ENCODE measurements around the gene MTERF4.

Gene MTERF4

GRCh38 chr2:241146286-241146685 is 44.2 kb upstream of the MTERF4 start:
- WGBS = 62% methylated on average over 2 of the region's 4 CpGs
- no peak overlapping the region for H3K23ac ChIP-seq (ENCODE audit: low read length in 2 of 2)
- no peak overlapping the region for H2BK120ac ChIP-seq (ENCODE audit: low read depth, low read length)
- no peak for DNase-seq
- H3K4me2 ChIP-seq (ENCODE audit: low read length, poor library complexity, severe bottlenecking) = no peak overlapping the region
- H3K79me1 ChIP-seq (replicated peaks; ENCODE audit: low read length, poor library complexity, severe bottlenecking) = peaks cover 21% of the 10 kb centered on the region
- H2BK12ac ChIP-seq (ENCODE audit: low read length in 2 of 2) = no peak overlapping the region
- no peaks in the 10 kb centered on the region for H3K9me3 ChIP-seq (ENCODE audit: control insufficient read depth, low read length)
- no peak overlapping the region for H3K4me3 ChIP-seq (ENCODE audit: insufficient read depth in 1 of 2, low read depth in 1 of 2, low read length in 2 of 2)
- H3K14ac ChIP-seq (ENCODE audit: low read length in 2 of 2) = no peak overlapping the region
- H2AK5ac ChIP-seq (ENCODE audit: low read length, severe bottlenecking) = no peak overlapping the region
- no peak overlapping the region for H4K91ac ChIP-seq (ENCODE audit: low read length)
- H2BK5ac ChIP-seq (ENCODE audit: low read depth, low read length, poor library complexity, severe bottlenecking) = no peak overlapping the region
- no peak overlapping the region for H3K9ac ChIP-seq (ENCODE audit: low read length)
- H3K36me3 ChIP-seq (ENCODE audit: control insufficient read depth in 1 of 2, insufficient read depth in 2 of 2, low read depth in 1 of 2, low read length in 2 of 2) = peaks cover 0 to 7% of the 10 kb centered on the region in 2 experiments
- H4K8ac ChIP-seq (ENCODE audit: low read length) = no peak overlapping the region
- H3K18ac ChIP-seq (ENCODE audit: low read depth in 1 of 2, low read length in 2 of 2) = no peak overlapping the region
- H2BK15ac ChIP-seq (ENCODE audit: low read depth, poor library complexity, severe bottlenecking) = no peak overlapping the region
- no peaks in the 10 kb centered on the region for H3K27me3 ChIP-seq (ENCODE audit: control insufficient read depth in 1 of 2, insufficient read depth in 1 of 2, low read length in 2 of 2)
- H3K27ac ChIP-seq (ENCODE audit: low read length, poor library complexity, severe bottlenecking) = no peak overlapping the region
- no peak overlapping the region for H3K4ac ChIP-seq (ENCODE audit: low read depth in 1 of 2, low read length in 2 of 2)
- H3K4me1 ChIP-seq (ENCODE audit: control insufficient read depth, insufficient read depth, low read depth, low read length) = peaks cover 9% of the 10 kb centered on the region
- H2AFZ ChIP-seq (ENCODE audit: low read depth, low read length) = no peak overlapping the region

GRCh38 chr2:241142593-241142992 is 40.5 kb upstream of the MTERF4 start:
- Histone ChIP-seq H3K23ac (ENCODE audit: low read length in 2 of 2) (no peak overlapping the region), H2BK12ac (ENCODE audit: low read length in 2 of 2) (no peak overlapping the region), H3K4me3 (ENCODE audit: insufficient read depth in 1 of 2, low read depth in 1 of 2, low read length in 2 of 2) (no peak overlapping the region), H3K36me3 (ENCODE audit: control insufficient read depth in 1 of 2, insufficient read depth in 2 of 2, low read depth in 1 of 2, low read length in 2 of 2) (peaks cover 8 to 18% of the 10 kb centered on the region in 2 experiments), H3K9ac (ENCODE audit: low read length) (no peak overlapping the region), H3K27ac (ENCODE audit: low read length, poor library complexity, severe bottlenecking) (no peak overlapping the region), H3K79me1 (replicated peaks; ENCODE audit: low read length, poor library complexity, severe bottlenecking) (peaks cover 9% of the 10 kb centered on the region), H3K27me3 (ENCODE audit: control insufficient read depth in 1 of 2, insufficient read depth in 1 of 2, low read length in 2 of 2) (no peaks in the 10 kb centered on the region), H3K4ac (ENCODE audit: low read depth in 1 of 2, low read length in 2 of 2) (no peak overlapping the region), H2AFZ (ENCODE audit: low read depth, low read length) (no peak overlapping the region), H4K91ac (ENCODE audit: low read length) (no peak overlapping the region), H2BK15ac (ENCODE audit: low read depth, poor library complexity, severe bottlenecking) (no peak overlapping the region), H3K9me3 (ENCODE audit: control insufficient read depth, low read length) (no peaks in the 10 kb centered on the region), H3K4me2 (ENCODE audit: low read length, poor library complexity, severe bottlenecking) (no peak overlapping the region), H3K18ac (ENCODE audit: low read depth in 1 of 2, low read length in 2 of 2) (no peak overlapping the region), H3K14ac (ENCODE audit: low read length in 2 of 2) (no peak overlapping the region), H2BK5ac (ENCODE audit: low read depth, low read length, poor library complexity, severe bottlenecking) (no peak overlapping the region), H2AK5ac (ENCODE audit: low read length, severe bottlenecking) (no peak overlapping the region), H3K4me1 (ENCODE audit: control insufficient read depth, insufficient read depth, low read depth, low read length) (no peaks in the 10 kb centered on the region), H4K8ac (ENCODE audit: low read length) (no peak overlapping the region), H2BK120ac (ENCODE audit: low read depth, low read length) (no peak overlapping the region)
- 94% methylated on average over 9 of the region's 9 CpGs for WGBS
- no peak for DNase-seq

- H2BK120ac ChIP-seq (ENCODE audit: low read depth, low read length) = no peak overlapping the region
Observed at GRCh38 chr2:241142063-241142462, 40.0 kb upstream of the MTERF4 start.

GRCh38 chr2:241141214-241141770 is 39.2 kb upstream of the MTERF4 start:
- no peaks in the 10 kb centered on the region for H3K4me1 ChIP-seq (ENCODE audit: control insufficient read depth, insufficient read depth, low read depth, low read length)
- H2BK15ac ChIP-seq (ENCODE audit: low read depth, poor library complexity, severe bottlenecking) = no peak overlapping the region
- H3K4me3 ChIP-seq (ENCODE audit: insufficient read depth in 1 of 2, low read depth in 1 of 2, low read length in 2 of 2) = no peak overlapping the region
- H4K91ac ChIP-seq (ENCODE audit: low read length) = no peak overlapping the region
- DNase-seq = no peak
- H3K9ac ChIP-seq (ENCODE audit: low read length) = no peak overlapping the region
- no peak overlapping the region for H2AK5ac ChIP-seq (ENCODE audit: low read length, severe bottlenecking)
- H3K79me1 ChIP-seq (replicated peaks; ENCODE audit: low read length, poor library complexity, severe bottlenecking) = peaks cover 7% of the 10 kb centered on the region
- no peaks in the 10 kb centered on the region for H3K27me3 ChIP-seq (ENCODE audit: control insufficient read depth in 1 of 2, insufficient read depth in 1 of 2, low read length in 2 of 2)
- no peak overlapping the region for H2BK120ac ChIP-seq (ENCODE audit: low read depth, low read length)
- H3K18ac ChIP-seq (ENCODE audit: low read depth in 1 of 2, low read length in 2 of 2) = no peak overlapping the region
- H3K23ac ChIP-seq (ENCODE audit: low read length in 2 of 2) = no peak overlapping the region
- no peak overlapping the region for H2AFZ ChIP-seq (ENCODE audit: low read depth, low read length)
- no peak overlapping the region for H2BK12ac ChIP-seq (ENCODE audit: low read length in 2 of 2)
- no peak overlapping the region for H2BK5ac ChIP-seq (ENCODE audit: low read depth, low read length, poor library complexity, severe bottlenecking)
- H3K4me2 ChIP-seq (ENCODE audit: low read length, poor library complexity, severe bottlenecking) = no peak overlapping the region
- H3K4ac ChIP-seq (ENCODE audit: low read depth in 1 of 2, low read length in 2 of 2) = no peak overlapping the region
- H3K36me3 ChIP-seq (ENCODE audit: control insufficient read depth in 1 of 2, insufficient read depth in 2 of 2, low read depth in 1 of 2, low read length in 2 of 2) = peaks cover 17 to 24% of the 10 kb centered on the region in 2 experiments
- WGBS = 95% methylated on average over 14 of the region's 14 CpGs
- H3K27ac ChIP-seq (ENCODE audit: low read length, poor library complexity, severe bottlenecking) = no peak overlapping the region
- H3K14ac ChIP-seq (ENCODE audit: low read length in 2 of 2) = no peak overlapping the region
- no peak overlapping the region for H4K8ac ChIP-seq (ENCODE audit: low read length)
- no peaks in the 10 kb centered on the region for H3K9me3 ChIP-seq (ENCODE audit: control insufficient read depth, low read length)

More at GRCh38 chr2:241142063-241142462, 40.0 kb upstream of the MTERF4 start:
- Histone ChIP-seq H3K27ac (ENCODE audit: low read length, poor library complexity, severe bottlenecking) (no peak overlapping the region), H3K4me3 (ENCODE audit: insufficient read depth in 1 of 2, low read depth in 1 of 2, low read length in 2 of 2) (no peak overlapping the region), H3K4me2 (ENCODE audit: low read length, poor library complexity, severe bottlenecking) (no peak overlapping the region), H3K23ac (ENCODE audit: low read length in 2 of 2) (no peak overlapping the region), H3K27me3 (ENCODE audit: control insufficient read depth in 1 of 2, insufficient read depth in 1 of 2, low read length in 2 of 2) (no peaks in the 10 kb centered on the region), H3K9ac (ENCODE audit: low read length) (no peak overlapping the region), H2BK15ac (ENCODE audit: low read depth, poor library complexity, severe bottlenecking) (no peak overlapping the region), H3K79me1 (replicated peaks; ENCODE audit: low read length, poor library complexity, severe bottlenecking) (peaks cover 9% of the 10 kb centered on the region), H4K91ac (ENCODE audit: low read length) (no peak overlapping the region), H3K4ac (ENCODE audit: low read depth in 1 of 2, low read length in 2 of 2) (no peak overlapping the region), H4K8ac (ENCODE audit: low read length) (no peak overlapping the region), H3K9me3 (ENCODE audit: control insufficient read depth, low read length) (no peaks in the 10 kb centered on the region), H3K14ac (ENCODE audit: low read length in 2 of 2) (no peak overlapping the region), H2AFZ (ENCODE audit: low read depth, low read length) (no peak overlapping the region), H3K4me1 (ENCODE audit: control insufficient read depth, insufficient read depth, low read depth, low read length) (no peaks in the 10 kb centered on the region), H2BK12ac (ENCODE audit: low read length in 2 of 2) (no peak overlapping the region), H2BK5ac (ENCODE audit: low read depth, low read length, poor library complexity, severe bottlenecking) (no peak overlapping the region), H3K36me3 (ENCODE audit: control insufficient read depth in 1 of 2, insufficient read depth in 2 of 2, low read depth in 1 of 2, low read length in 2 of 2) (peaks cover 13 to 19% of the 10 kb centered on the region in 2 experiments), H2AK5ac (ENCODE audit: low read length, severe bottlenecking) (no peak overlapping the region), H3K18ac (ENCODE audit: low read depth in 1 of 2, low read length in 2 of 2) (no peak overlapping the region)
- DNase-seq = no peak
- WGBS = 96% methylated on average over 6 of the region's 6 CpGs

Data from mesenchymal stem cell (in vitro differentiated cells and primary cell).